22Rv1 (cell line): ENCODE measurements around the gene SPDL1.
"Not testable (repeated sequence)": the region's sequence is repeated elsewhere in the genome, so short reads cannot be mapped to it uniquely, and the experiment has no call there.

Experiments
- H3K27ac ChIP-seq: fragments of 450-650 bp; 2 replicates; pipeline ENCODE4 v1.5.1; 2017
- ZFX ChIP-seq: fragments of 450-650 bp; IDR thresholded peaks from 2 replicates; pipeline ENCODE4 v1.6.1; 2017; ENCODE audit warnings: antibody characterized with exemption, borderline replicate concordance
- TF ChIP-seq, protein P1 (sequence below): fragments of 450-650 bp; IDR thresholded peaks from 2 replicates; pipeline ENCODE4 v1.5.1; 2017; ENCODE audit warnings: mild to moderate bottlenecking

Gene SPDL1

DNA sequence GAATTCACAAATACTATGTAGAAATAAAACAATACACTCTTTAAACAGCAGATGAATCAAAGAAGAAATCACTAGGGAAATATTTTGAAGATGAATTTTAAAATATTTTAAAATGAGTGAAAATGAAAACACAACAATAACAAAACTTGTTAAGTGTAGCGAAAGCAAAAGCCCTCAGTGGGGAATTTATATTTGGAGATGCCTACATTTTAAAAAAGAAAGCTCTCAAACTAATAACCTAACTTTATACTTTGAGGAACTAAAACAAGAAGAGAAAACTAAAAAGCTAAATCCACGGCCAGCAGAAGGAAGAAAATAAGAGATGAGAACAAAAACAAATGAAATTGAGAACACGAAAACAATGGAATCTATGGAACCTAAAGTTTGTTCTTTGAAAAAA lies 22.7 kb downstream of the SPDL1 start:
- TF ChIP-seq, protein P1, sequence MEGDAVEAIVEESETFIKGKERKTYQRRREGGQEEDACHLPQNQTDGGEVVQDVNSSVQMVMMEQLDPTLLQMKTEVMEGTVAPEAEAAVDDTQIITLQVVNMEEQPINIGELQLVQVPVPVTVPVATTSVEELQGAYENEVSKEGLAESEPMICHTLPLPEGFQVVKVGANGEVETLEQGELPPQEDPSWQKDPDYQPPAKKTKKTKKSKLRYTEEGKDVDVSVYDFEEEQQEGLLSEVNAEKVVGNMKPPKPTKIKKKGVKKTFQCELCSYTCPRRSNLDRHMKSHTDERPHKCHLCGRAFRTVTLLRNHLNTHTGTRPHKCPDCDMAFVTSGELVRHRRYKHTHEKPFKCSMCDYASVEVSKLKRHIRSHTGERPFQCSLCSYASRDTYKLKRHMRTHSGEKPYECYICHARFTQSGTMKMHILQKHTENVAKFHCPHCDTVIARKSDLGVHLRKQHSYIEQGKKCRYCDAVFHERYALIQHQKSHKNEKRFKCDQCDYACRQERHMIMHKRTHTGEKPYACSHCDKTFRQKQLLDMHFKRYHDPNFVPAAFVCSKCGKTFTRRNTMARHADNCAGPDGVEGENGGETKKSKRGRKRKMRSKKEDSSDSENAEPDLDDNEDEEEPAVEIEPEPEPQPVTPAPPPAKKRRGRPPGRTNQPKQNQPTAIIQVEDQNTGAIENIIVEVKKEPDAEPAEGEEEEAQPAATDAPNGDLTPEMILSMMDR = no peak
- no peak overlapping the region for H3K27ac ChIP-seq

DNA sequence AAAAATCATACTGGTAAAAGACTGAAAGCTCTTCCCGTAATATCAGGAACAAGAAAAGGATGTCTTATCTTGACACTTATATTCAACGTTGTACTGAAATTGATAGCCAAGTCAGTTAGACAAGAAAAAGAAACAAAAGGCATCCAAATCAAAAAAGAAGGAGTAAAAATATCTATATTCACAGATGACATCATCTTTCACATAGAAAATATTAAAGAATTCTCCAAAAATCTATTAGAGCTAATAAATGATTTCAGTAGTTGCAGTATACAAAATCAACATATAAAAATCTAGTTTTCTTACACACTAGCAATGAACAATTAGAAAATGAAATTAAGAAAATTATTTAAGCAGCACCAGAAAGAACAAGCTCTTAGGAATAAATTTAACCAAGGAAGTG lies 24.3 kb downstream of the SPDL1 start:
- TF ChIP-seq, protein P1 = no peak
- TF ChIP-seq ZFX = no peak
- no peak overlapping the region for H3K27ac ChIP-seq

DNA sequence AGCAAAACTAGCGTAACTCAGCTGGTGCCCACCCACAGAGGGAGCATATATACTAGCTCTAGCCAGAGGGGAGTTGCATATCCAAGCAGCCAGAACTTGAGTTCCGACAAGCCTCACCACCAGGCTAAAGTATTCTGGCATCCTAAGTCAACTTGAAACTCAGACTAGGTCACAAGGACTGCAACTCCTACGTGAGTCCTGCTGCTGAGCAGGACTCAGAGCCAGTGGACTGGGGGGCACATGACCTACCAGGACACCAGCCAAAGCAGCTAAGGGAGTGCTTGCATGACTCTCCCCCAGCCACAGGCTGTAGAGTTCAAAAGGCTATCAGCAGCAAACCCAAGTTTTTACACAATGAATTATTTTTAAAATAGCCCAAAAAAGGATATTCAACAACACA lies 26.1 kb downstream of the SPDL1 start:
- no peak overlapping the region for H3K27ac ChIP-seq
- TF ChIP-seq, protein P1 = no peak
- no peak for TF ChIP-seq ZFX

DNA sequence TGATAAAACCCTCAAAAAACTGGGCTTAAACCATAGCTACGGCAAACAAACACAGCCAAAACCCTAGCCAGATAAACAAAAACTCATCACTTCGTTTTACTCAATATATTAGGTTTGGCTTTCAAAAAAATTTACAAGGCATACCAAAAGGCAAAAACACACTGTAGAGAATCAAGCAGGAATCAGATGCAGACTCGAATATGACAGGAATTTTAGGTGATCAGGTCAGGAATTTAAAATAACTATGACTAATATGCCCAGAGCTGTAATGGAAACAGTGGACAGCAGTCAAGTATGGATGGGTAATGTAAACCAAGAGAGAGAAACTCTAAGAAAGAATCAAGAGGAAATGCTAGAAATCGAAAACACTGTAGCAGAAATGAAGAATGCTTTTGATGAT lies 27.0 kb downstream of the SPDL1 start:
- H3K27ac ChIP-seq = no peak overlapping the region
- no peak for TF ChIP-seq ZFX
- TF ChIP-seq, protein P1 = no peak

DNA sequence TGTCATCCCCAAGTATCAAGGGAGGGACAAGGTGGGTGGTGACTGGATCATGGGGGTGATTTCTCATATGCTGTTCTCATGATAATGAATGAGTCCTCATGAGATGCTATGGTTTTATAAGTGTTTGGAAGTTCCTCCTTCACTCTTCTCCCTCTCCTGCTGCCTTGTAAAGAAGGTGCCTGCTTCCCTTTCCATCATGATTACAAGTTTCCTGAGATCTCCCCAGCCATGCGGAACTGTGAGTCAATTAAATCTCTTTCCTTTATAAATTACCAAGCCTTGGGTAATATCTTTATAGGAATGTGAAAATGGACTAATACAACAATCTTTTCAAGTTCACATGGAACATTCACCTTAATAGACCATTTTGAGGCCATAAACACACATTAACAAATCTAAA lies 32.0 kb downstream of the SPDL1 start:
- TF ChIP-seq, protein P1 = no peak
- TF ChIP-seq ZFX = no peak
- no peak overlapping the region for H3K27ac ChIP-seq

DNA sequence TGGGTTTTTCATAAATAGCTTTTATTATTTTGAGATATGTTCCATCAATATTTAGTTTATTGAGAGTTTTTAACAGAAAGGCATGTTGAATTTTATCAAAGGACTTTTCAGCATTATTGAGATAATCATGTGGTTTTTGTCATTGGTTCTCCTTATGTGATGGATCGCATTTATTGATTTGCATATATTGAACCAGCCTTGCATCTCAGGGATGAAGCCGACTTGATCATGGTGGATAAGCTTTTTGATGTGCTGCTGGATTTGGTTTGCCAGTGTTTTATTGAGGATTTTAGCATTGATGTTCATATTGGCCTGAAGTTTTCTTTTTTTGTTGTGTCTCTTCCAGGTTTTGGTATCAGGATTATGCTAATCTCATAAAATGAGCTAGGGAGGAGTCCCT lies 40.7 kb downstream of the SPDL1 start:
- not testable (repeated sequence) for H3K27ac ChIP-seq

DNA sequence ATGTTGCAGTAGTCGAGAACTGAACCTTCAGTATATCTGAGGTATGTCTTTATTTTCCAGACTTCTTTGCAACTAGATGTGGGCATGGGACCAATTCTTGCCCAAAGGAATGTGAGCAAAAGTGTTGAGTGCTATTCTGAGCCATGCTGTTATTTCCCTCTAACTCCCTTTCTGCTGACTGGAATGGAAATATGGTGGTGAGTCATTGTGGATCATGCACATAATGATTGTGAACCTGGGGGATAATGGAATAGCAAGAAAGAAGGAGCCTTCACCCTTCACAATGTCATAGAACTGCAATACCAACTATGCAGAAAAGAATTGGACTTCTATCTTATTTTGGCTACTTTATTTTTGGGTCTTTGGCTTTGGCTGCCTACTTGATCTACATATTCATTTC lies 43.2 kb downstream of the SPDL1 start:
- H3K27ac ChIP-seq = no peak overlapping the region
- TF ChIP-seq, protein P1 = no peak
- no peak for TF ChIP-seq ZFX

DNA sequence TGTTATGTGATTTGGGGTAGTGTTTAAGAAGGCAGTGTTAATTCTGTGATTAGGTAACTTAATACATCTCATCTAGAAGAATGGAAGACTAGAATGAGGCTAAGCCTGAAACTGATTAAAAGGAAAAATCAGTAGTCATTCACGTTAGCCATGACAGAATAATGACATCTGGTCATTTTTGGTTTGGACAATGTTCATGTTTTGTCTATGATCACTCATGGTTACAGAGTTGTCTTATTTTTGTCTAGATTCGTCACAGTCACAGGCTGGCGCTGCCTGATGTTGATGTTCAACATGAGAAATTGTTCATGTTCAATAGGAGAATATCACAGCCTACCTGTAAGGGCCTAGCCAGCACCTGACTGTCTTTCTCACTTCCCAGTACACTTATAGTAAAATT lies 44.0 kb downstream of the SPDL1 start:
- no peak for TF ChIP-seq ZFX
- TF ChIP-seq, protein P1 = no peak
- H3K27ac ChIP-seq = no peak overlapping the region
